ENCODE data around the gene KRT4. TPM values are rescaled to one million over a fixed set of nuclear protein-coding genes. Genes with fewer than 3 reads are reported as not detected.

KRT4 gene
- total RNA-seq, 2 experiments from 2014 or later, result 0.11 to 0.16 TPM

- POLR2A ChIA-PET, result no interaction called here
- intact Hi-C loops (cut with micrococcal nuclease), result no loop called here
- peaks cover 1% of the 10 kb centered on the region for H3K27me3 Mint-ChIP-seq
- H3K27ac Mint-ChIP-seq, result peak overlapping the region; percentile 90
- DNase-seq, result peak; percentile 39
- peaks cover 42% of the 10 kb centered on the region for H3K4me1 Mint-ChIP-seq (ENCODE audit: low read depth)
- H3K36me3 Mint-ChIP-seq (ENCODE audit: low read depth), result no peaks in the 10 kb centered on the region
- H3K4me3 Mint-ChIP-seq, result no peak overlapping the region
- no peak for ATAC-seq
- no peaks in the 10 kb centered on the region for H3K9me3 Mint-ChIP-seq
- no peak for TF ChIP-seq CTCF (IDR thresholded peaks at IDR 0.05)
- CTCF ChIA-PET, result interaction anchor here (2.9 to 4.2 kb wide), 2 partner anchors 33 to 42 kb away, joined by 11 to 19 read pairs; no protein-coding TSS in a partner anchor
Observed at GRCh38 chr12:52837413-52837741, 23.5 kb upstream of the KRT4 start.

- intact Hi-C loops (cut with micrococcal nuclease), result no loop called here
- H3K27me3 Mint-ChIP-seq, result peaks cover 1% of the 10 kb centered on the region
- peaks cover 39% of the 10 kb centered on the region for H3K4me1 Mint-ChIP-seq (ENCODE audit: low read depth)
- peak; percentile 46 for ATAC-seq
- no peaks in the 10 kb centered on the region for H3K9me3 Mint-ChIP-seq
- peak overlapping the region; percentile 90 for H3K27ac Mint-ChIP-seq
- TF ChIP-seq CTCF (IDR thresholded peaks at IDR 0.05), result no peak
- H3K4me3 Mint-ChIP-seq, result peak overlapping the region; percentile 5
- CTCF ChIA-PET, result interaction anchor here (1.4 to 4.2 kb wide), 3 partner anchors 34 to 43 kb away, joined by 3 to 19 read pairs (median 11); no protein-coding TSS in a partner anchor
- DNase-seq, result no peak
- POLR2A ChIA-PET, result interaction anchor here (0.9 to 1.0 kb wide), 3 partner anchors 17 to 170 kb away, joined by 3 to 4 read pairs (median 3); partner anchors contain the start of gene EIF4B
- no peaks in the 10 kb centered on the region for H3K36me3 Mint-ChIP-seq (ENCODE audit: low read depth)
Observed at GRCh38 chr12:52836491-52837412, 22.8 kb upstream of the KRT4 start.

GRCh38 chr12:52836042-52836466, 22.1 kb upstream of the KRT4 start:
- TF ChIP-seq CTCF (IDR thresholded peaks at IDR 0.05), result no peak
- Mint-ChIP-seq H3K4me3 (peak overlapping the region; percentile 5), H3K27me3 (peaks cover 1% of the 10 kb centered on the region), H3K36me3 (ENCODE audit: low read depth) (no peaks in the 10 kb centered on the region), H3K27ac (peak overlapping the region; percentile 90), H3K4me1 (ENCODE audit: low read depth) (peaks cover 39% of the 10 kb centered on the region), H3K9me3 (no peaks in the 10 kb centered on the region)
- POLR2A ChIA-PET, result interaction anchor here (0.9 to 1.0 kb wide), 4 partner anchors 13 to 170 kb away, joined by 3 to 4 read pairs (median 4); partner anchors contain the start of gene EIF4B
- peak; percentile 97 for ATAC-seq
- CTCF ChIA-PET, result interaction anchor here (1.4 to 4.2 kb wide), 3 partner anchors 34 to 44 kb away, joined by 3 to 19 read pairs (median 4); no protein-coding TSS in a partner anchor
- intact Hi-C loops (cut with micrococcal nuclease), result no loop called here
- DNase-seq, result peak; percentile 92

GRCh38 chr12:52835271-52836041, 21.5 kb upstream of the KRT4 start:
- POLR2A ChIA-PET, result interaction anchor here (1.0 kb wide), 2 partner anchors 13 to 18 kb away, joined by 4 read pairs; no protein-coding TSS in a partner anchor
- Mint-ChIP-seq H3K4me3 (peak overlapping the region; percentile 25), H3K4me1 (ENCODE audit: low read depth) (peaks cover 39% of the 10 kb centered on the region), H3K9me3 (no peaks in the 10 kb centered on the region), H3K27ac (peak overlapping the region; percentile 90), H3K36me3 (ENCODE audit: low read depth) (no peaks in the 10 kb centered on the region), H3K27me3 (peaks cover 1% of the 10 kb centered on the region)
- peak; percentile 12 for ATAC-seq
- no peak for TF ChIP-seq CTCF (IDR thresholded peaks at IDR 0.05)
- CTCF ChIA-PET, result interaction anchor here (1.0 to 4.2 kb wide), 4 partner anchors 35 to 49 kb away, joined by 3 to 19 read pairs (median 4); no protein-coding TSS in a partner anchor
- DNase-seq, result peak; percentile 68
- intact Hi-C loops (cut with micrococcal nuclease), result no loop called here
